ENCODE measurements around the gene LMF2.

GRCh38 chr22:50489363-50490243 lies 17.9 kb downstream of the LMF2 start:
- no peak for TF ChIP-seq EZH2phosphoT487 (IDR thresholded peaks at IDR 0.05; ENCODE audit: low read length)
- no peak for TF ChIP-seq CTCF (IDR thresholded peaks at IDR 0.05; ENCODE audit: low read length)
- no peak for TF ChIP-seq EZH2 (optimal IDR thresholded peaks at IDR 0.05; ENCODE audit: low read depth, low read length)

All from MM.1S (cell line).